NCI-H1105 treated with DMSO at 0.1 percent for 48 hours (cell line): ENCODE measurements around the gene CCL21.

Experiments used
- DNase-seq: peaks from one replicate; lab custom pipeline; 2025; lab: John Stamatoyannopoulos, UW

CCL21 gene

DNA sequence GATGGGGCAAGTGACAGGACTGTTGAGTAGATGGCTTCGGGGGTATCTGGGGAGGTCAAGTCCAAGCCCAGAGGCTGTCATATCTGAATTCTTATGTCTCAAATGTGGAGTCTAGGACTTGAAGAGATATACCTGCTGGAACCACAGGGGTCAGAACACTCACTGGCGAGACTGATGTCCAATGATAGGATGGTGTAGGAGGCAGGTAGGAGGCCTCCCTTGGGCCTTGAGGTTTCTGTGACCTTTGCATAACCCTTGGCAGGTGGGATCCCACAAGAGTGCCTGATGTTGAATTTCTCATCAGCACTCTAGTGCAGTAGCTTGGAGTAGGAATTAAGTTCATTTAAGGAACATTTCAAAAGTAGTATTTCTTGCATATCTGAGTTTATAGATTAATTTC is 2.8 kb downstream of the CCL21 start:
- no peak for DNase-seq

DNA sequence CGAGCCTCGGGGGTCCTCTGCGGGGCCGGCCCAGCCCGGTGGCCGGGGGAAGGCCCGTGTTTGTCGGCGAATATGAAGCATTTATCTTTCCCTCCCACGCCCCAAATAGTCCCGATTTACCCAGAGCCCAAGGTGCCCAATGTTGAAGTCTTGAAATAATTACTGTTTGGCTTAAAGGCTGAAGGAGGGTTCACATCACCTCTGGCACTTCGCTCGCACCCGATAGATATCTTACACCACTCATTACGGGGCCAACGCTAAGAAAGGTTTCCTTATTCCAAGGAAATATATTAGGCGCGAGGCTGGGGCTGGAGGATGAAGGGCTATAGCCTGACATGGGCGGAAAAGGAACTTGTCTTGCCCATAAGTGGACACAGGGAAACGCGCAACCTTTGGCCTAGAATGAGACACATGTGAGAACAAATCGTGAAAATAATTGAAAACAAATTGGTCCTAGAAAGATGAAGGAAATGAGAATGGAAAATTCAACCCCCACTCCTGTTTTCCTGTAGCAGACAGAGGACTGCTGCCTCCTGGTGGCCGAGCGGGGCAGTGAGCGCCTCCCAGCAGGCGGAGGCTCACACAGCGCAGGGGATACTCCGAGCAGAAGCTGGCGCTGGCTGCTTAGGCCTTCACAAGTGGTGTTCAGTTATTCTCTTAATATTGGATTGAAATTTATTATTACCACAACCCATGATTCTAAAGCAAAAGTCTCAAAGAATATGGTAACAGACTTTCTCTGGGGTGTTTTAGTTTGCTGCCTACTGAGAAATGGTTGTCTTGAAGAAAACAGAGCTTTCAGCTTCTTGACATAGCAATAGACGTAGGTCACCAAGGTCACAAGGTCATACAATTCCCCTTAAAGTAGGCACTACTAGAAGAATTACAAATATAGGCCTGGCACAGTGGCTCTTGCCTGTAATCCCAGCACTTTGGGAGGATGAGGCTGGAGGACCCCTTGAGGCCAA is 7.9 kb downstream of the CCL21 start:
- DNase-seq: peak; percentile 72

DNA sequence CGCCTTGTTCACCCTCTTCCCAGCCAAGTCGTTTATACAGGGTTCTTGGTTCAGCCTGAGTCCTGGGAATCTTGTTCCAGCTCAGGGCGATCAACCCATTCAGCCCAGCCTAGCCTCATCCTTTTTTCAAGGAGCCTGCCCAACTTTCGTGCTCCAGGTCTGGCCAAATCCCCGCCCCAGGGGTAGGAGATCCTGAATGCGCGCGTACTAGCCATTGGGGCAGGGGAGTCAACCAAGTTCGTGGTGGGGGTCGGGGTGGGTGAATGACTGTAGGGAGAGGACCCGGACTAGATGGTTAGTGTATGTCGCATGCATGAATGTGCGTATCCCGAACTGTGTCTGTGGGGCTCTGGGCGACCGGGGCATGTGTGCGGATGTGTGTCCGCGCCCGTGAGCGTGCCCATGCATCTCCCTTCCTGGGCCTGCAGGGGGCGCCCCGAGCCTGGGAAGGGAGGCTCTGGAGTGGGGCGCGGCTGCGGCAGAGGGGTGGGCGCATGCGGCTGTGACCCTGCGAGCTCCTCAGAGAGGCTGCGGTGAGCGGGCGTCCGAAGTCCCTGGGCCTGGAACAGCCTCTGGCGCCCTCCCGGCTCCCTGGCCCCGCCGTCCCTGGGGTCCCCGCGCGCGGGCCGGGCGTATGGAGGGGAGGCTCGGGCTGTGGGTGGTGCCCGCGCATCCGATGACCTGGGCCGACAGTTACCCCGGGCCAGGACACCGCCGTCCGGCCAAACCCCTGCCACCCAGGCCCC is 8.7 kb downstream of the CCL21 start:
- DNase-seq: peak; percentile 74

DNA sequence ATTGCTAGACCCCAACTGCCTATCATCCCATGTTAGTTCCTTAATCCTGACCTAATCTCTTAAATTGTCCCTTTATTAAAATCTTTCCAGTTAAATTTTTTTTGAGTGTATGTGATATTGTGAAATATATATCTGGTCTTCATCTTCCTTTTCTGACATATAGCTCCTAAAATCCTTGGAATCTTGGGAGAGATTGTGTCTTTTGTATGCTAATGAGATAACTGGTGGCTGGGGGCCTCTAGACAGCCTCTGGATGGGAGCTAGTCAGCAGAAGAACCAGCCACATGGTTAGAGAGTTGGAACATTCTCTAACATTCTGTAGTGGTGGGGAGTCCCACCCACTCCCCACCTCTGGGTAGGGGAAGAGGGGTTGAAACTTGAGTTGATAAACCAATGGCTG is 15.1 kb downstream of the CCL21 start:
- DNase-seq: no peak

DNA sequence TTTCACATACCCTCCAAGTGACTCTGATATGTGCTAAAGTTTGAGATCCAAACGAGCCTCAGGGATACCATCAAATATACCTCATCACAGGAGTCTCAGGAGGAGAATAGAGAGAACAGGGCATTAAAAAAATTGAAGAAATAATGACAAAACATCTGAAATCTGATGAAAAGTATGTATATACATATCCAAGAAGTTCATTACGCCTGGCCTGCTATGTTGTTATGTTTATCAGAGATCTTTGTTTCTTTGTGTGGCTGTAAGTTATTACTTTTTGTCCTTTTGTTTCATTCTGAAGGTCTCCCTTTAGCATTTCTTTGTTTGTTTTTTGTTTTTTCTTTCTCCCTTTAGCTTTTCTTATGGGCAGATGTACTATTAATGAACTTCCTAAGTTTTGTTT is 16.4 kb downstream of the CCL21 start:
- no peak for DNase-seq

DNA sequence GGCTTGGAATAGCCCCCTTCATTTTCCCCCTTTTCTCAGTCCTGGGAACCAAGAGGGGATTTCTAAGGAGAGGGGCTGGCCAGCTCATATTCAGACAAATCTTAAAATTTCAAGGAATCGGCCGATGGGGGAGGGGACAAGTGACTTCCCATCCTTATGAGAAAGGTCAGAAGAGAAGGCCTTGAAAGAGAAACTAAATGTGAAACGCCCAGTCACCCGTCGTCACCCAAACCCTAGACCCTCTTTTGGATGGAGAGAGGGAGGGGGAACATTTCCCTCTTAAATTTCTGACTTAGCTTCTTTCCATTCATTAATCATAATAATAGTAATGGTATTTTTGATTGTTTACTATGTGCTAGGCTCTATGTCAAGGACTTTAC is 18.0 kb downstream of the CCL21 start:
- DNase-seq: no peak

DNA sequence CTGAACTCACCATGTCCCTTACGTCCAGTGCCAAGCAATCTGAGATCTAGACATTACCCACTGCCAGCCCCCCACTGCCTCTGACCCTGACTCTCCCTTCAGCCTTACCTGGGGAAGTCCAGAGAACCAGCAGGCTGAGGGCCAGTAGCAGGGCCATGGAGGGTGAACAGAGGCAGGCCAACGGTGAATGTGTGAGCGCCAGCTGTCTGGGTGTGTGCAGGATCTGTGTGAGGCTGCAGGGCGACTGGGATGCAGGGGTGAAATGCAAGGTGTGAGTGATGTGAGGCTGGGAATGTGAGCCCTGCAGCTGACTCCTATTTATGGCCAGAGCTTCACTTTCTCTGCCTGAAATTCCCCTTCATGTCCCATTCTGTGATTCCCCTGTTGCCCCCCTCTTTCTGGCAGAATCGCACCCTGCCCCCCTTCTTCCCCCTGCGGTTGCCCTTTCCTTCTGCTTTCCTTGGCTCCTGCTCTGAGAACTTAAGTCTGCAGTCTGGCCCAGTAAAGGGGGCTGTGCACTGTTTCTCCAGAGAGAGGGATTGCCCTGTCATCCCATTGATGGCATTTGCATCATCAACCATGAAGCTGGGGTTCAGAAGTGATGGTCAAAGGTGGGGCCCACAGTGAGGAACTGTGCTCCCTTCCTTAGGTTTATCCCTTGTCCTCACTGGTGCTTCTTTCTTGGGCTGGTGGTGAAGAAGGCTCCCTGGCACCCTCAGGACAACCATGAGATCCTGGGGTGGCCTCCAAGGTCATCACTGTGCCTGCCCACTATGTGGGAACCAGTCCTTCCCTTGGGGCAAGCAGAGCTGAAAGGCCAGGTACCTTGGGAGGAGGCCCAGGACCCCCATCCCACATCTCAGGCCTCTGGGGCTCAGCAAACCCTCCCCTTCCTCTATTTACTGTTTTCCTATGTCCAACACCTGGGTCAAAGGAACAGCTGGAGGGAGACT is 18.7 kb downstream of the CCL21 start, which contains the start of gene CCL19:
Gene CCL19 (minus strand): TSS at position 294 of the 953 bp plus-strand sequence. CDS start 137 bp downstream, at position 157.
- no peak for DNase-seq

DNA sequence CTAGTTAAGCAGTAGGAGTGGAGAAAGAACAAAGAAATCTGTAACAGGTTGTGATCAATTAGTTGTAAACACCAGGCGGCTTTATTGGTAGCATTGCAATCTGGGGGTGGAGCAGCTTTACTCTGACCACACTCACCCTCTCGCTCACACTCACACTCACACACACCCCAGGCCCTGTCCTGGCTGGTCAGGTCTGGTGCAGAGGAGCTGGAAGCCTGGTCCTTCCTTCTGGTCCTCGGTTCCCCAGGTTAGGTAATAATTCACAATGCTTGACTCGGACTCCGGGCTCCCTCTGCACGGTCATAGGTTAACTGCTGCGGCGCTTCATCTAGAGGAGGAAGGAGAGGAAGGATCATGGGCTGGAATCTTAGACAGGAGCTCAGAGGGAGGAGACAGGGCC is 20.4 kb downstream of the CCL21 start:
- DNase-seq: no peak

DNA sequence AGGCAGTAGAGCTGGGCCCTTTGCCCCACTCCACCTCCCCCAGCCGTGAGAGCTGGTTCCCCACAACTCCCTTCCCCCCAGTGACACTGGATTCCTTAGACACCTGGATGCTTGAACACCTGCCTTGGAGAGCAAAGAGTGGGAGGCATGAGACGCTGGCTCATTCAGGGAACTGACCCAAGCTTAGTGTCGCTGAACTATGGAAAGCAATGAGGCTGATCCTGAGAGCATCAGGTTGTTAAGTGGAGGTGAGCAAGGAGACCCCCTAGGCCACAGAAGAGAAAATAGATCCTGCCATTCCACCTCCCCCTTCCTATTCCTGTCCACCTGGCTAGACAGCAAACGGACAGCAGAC is 20.8 kb downstream of the CCL21 start:
- DNase-seq: no peak

DNA sequence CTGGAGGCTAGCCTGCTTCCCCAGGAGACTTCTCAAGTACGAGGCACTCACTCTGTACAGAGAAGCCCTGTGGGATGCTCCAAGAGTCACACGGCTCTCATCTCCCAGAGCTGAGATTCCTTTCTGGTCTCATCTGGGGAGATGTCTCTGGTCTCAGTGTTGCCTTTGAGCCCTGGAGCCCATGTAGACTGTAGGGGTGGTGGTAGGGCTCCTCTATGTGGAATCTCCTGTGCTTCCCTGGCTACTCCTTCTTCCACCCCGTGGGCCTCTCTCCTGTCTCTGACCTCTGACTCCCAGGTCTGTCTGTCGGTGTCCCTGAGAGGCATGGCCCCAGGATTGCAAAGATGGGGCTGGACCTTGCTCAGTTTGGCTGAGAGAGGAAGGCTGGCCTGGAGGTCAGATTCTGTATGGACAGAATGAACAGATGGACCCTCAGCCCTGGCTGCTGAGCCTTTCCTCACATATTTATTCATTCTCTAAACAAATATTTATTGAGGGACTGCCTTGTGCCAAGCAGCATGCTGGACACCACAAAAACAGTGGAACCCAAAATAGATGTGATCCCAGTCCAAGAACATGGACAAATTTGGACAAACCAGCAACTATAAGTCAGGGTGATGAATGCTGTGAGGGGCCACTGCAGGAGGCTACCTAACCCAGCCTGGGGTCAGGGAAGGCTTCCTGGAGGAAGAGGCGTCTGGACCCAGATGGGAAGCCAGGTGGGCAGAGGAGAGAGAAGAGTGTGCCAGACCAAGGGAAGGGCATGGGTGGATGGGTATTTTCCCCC is 21.4 kb downstream of the CCL21 start:
- no peak for DNase-seq

DNA sequence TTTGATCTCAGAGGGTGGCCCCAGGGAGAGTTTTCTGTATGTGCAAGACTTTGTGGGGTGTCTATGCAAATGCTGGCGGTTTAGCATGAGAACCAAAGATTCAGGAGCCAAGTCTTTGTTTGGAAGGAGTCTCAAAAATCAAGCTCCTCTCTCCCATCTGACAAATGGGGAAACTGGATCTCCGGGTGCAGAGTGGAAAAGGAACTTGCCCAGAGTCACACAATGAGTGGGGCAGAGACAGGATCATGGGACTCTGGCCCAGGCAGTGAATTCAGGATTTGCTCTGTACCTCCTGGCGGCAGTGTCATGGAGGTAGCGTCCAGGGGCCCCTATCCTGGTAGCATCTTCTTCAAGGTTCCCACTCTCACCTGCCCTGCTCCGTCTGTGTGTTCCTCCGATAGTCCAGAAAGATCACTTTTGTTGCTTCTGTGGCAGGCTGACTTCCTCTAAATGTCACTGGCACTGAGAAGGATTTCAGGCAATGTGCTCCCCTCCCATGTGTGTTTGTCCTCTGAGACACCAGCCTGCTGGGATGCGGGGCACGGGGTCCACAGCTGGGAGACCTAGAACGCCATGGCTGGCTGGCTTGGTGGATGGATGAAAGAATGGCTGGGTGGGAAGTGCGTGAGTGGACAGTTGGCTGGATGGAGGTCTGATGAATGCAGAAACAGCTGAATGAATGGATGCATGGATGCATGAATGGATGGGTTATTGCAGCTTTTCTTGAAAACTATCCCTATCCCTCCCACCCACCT is 22.5 kb downstream of the CCL21 start:
- DNase-seq: no peak

DNA sequence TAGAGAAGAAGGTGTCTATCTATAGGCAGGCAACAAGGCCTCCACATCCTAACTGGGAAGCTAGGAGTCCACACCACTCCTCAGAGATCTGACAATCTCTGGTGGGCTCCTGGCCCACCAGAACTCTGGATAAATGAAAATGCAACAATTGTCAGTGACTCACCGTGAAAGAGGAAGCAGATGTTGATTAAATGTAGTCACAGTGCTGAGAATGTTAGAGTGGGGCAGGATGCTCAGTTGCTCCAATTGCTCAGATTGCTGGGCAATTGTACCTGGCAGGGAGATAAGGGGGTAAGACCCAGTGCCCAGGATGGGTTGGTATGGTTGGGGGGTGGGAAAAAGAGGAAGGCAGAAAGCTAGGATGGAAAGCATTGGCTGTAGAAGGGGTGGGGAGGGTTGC is 23.2 kb downstream of the CCL21 start:
- DNase-seq: no peak

DNA sequence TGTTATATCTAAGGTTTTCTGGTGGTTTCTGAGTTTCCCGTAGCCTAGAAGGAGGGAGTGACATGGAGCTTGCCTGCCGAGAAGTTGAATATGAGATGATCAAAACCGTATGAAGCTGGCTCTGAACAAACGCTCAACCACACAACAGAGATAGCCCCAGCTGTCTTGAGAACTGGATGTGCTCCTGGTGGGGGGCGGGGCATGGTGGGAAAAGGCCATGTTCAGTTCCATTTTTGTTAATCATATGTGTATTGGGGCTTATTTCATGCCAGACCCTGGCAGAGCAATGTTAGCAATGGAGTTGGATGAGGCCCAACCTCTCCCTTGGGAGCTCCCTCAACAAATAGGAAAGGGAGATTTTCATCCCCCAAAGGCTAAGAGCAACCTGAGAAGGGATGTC is 23.7 kb downstream of the CCL21 start:
- no peak for DNase-seq

DNA sequence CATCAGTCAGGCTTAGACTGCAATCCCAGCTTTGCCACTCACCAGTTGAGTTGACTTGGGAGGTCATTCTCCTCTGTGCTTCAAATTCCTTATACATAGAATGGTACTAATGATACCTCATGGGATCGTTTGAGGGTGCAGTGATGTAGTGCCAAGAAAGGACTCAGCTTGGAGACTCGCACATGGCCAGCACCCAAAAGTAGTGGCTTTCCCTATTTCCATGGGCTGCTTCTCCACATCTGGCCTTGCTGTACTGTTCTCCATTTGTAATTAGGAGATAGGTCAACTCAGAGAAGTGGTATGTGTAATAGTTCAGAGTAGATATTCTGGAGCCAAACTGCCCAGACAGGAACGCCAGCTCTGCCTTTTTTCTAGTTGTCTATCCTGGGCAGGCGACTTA is 24.3 kb downstream of the CCL21 start:
- DNase-seq: no peak

DNA sequence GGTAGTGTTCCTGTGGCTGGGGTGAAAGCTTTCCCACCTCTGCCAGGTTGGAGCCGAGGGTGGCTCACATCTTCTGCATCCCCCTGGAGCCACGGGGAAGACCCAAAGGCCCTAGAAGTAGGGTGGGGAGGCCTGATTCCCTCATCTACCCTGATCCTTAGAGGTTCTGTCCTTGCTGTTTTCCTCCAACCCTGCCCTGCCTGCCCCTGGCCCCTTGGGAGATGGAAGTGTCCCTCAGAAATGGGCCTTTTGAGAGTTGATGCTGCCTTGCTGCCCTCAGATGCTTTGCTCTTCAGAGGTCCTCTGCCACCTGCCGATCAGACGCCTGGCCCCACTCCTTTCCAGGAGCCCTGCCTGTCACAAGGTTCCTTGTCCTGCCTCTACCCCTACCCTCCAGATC is 25.1 kb downstream of the CCL21 start:
- no peak for DNase-seq

DNA sequence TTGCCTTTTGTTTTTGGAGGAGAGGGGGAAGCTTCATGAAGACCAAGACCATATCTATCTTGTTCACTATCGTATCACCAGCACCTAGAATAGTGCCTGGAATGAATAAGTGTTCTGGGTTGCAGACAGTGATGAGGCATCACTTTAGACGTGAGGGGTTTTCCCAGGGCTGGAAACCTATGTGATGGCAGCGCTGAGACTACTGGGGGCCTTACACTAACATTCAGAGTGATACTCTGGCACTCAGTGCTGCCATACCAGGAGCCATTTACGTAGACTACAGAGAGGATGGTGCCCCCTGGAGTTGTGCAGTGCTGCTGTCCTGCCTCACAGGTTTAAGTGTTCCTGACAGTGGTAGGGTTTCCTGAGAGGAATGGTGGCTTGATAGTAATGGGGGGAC is 25.8 kb downstream of the CCL21 start:
- DNase-seq: no peak

DNA sequence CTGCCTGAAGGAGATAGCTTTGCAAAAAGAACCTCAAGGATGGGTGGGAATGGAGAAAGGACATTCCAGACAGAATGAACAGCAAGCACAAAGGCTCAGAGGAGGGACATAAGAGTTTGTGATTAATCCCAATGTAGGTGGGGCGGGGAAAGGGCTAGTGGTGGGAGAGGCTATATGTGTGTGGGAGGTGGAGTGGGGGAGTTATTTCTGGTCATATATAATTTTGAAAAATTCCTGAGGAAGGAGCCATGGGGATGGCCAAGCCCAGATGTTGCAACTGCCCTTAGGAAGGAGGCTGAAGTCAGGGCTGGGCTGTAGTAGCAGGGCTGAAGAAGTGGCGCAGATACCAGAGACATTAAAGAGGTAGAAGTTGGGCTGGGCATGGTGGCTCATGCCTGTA is 34.1 kb downstream of the CCL21 start:
- no peak for DNase-seq

DNA sequence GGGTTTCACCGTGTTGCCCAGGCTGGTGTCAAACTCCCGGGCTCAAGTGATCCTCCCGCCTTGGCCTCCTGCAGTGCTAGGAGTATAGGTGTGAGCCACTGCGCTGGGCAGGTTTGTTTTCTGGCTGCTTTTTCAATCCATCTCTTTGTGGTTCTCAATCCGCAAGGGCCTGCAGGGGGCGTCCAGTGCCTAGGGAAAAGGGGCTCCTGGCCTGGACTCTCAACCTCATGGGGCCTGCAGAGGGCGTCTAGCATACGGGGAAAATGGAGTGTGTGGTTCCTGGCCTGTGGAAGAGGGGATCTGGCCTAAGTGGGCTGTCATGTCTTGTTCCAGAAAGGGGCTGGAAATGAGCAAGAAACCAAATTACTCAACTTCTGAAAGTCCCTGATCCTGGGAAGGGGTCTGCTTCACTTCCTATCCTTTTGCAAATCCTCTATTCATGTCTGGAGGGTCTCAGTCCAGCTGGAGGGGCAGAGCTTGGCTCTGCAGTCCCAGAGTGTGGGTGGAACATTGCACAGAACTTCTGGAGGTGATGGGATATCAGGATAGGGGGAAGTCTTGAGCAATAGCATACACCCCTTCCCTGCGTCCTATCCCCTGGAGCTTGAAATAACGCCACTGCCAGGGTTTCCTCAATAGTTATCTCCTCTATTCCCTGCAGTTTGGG is 34.8 kb downstream of the CCL21 start:
- DNase-seq: peak; percentile 40

DNA sequence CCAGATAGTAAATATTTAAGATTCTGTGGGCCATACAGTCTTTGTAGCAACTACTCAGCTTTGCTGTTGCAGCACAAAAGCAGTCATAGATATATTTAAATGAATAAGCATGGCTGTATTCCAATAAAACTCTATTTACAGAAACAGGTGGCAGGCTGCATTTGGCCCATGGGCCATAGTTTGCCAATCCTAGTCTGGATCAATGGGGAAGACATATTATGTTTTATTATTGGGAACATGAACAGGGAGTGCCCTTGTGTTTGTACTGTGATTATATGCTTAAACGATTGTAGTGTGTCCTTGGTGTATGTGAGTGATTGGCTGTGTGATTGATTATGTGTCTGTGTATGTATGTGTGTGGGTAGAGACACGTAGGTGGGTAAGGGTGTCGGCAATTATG is 35.5 kb downstream of the CCL21 start:
- no peak for DNase-seq

DNA sequence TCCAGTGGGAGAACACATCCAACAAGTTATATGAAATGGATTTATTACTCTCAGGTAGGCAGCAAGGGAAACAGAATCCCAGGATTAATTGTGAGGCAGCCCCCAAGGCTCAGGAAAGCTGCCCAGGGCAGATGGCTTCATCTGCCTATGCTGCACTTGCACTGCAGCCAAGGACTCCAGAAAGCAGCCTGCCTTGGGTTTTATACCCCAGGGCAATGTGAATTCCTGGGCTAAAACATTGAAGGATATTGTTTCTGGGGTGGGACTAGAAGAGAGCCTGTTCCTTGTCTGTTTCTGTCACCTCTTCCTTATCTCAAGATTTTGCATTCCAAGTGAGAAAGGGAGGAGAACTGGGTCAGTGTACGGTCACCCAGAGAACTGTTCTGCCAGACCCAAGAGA is 38.6 kb downstream of the CCL21 start:
- DNase-seq: no peak
